Activated CD8-positive, alpha-beta memory T cell treated with anti-CD3 and anti-CD28 coated beads, Interleukin-2, amount 50 U/mL, for 24 hours (primary cell): ENCODE data around the gene OTOP3.

Experiments
- DNase-seq: peaks from one replicate; pipeline ENCODE4 v3.0.0-alpha.2; 2020; ENCODE audit errors: extremely low read depth

The OTOP3 gene

GRCh38 chr17:74941128-74941725, 5.5 kb downstream of the OTOP3 start:
- no peak for DNase-seq

GRCh38 chr17:74943808-74944522, 8.3 kb downstream of the OTOP3 start:
- DNase-seq = no peak

- DNase-seq = no peak
These were observed 9.8 kb downstream of the OTOP3 start for GRCh38 chr17:74945543-74945942.

DNA sequence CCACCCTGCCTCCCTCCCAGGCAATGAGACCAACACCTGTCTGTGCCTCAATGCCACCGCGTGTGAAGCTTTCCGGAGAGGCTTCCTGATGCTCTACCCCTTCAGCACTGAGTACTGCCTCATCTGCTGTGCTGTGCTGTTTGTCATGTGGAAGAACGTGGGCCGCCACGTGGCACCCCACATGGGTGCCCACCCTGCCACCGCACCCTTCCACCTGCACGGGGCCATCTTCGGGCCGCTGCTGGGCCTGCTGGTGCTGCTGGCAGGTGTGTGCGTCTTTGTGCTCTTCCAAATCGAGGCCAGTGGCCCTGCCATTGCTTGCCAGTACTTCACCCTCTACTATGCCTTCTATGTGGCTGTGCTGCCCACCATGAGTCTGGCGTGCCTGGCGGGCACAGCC, 10.9 kb downstream of the OTOP3 start:
- DNase-seq = no peak

DNA sequence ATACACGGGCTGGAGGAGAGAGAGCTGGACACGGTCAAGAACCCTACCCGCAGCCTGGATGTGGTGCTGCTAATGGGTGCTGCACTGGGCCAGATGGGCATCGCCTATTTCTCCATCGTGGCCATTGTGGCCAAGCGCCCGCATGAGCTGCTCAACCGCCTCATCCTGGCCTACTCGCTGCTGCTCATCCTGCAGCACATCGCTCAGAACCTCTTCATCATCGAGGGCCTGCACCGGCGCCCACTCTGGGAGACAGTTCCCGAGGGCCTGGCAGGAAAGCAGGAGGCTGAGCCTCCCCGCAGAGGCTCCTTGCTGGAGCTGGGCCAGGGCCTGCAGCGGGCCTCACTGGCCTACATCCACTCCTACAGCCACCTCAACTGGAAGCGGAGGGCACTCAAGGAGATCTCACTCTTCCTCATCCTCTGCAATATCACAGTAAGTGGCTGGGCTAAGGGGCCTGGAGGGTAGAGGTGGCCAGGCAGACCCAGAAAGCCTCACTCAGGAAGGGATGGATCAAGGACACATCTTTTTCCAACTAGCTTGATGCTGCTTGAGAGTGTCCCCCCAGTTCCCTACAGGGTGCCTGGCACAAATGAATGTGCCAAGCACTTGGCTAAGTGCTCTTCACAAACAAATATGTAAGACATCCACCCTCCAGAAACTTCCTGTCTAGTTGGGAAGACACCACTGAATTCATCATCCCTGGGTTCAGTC, 11.5 kb downstream of the OTOP3 start:
- DNase-seq = no peak

GRCh38 chr17:74949455-74950115, 13.9 kb downstream of the OTOP3 start:
- DNase-seq = no peak

DNA sequence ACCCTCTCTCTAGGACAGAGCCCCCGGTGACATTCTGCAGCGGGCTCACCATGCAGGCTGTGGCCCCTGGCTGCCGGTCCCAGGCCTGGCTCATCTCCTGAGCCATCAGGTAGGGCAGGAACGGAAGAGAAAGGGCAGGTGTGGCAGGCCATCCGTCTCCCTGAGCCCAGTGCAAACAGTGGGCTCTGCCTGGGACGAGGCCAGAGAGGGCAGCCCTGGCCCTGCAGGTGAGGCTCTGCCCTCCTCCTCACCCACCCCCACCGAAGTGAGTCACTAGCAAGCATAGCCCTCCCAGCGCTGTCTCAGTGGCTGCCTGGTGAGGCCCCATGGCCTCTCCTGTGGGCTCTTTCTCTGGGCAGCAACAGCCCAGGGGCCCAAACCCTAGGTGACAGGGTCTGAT, 14.5 kb downstream of the OTOP3 start:
- no peak for DNase-seq

DNA sequence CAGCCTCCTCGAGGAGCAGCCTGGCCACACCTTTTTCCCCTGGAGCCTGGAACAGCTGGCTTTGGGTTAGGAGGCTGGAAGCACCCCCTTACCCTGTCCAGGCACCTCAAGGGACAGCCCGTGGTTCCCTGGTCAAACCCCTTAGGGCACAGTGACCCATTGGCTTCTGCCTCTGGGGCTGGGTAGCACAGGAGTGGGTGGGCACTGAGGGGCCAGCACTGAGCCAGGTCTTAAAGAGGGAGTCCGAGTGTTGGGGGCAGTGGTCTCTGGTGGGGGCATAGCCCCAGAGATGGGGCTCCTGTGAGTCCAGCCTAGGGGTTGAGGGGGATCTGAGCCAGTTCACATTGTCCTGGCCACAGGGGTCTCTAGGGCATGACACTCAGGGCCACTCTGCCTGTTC, 15.4 kb downstream of the OTOP3 start:
- DNase-seq = no peak

DNA sequence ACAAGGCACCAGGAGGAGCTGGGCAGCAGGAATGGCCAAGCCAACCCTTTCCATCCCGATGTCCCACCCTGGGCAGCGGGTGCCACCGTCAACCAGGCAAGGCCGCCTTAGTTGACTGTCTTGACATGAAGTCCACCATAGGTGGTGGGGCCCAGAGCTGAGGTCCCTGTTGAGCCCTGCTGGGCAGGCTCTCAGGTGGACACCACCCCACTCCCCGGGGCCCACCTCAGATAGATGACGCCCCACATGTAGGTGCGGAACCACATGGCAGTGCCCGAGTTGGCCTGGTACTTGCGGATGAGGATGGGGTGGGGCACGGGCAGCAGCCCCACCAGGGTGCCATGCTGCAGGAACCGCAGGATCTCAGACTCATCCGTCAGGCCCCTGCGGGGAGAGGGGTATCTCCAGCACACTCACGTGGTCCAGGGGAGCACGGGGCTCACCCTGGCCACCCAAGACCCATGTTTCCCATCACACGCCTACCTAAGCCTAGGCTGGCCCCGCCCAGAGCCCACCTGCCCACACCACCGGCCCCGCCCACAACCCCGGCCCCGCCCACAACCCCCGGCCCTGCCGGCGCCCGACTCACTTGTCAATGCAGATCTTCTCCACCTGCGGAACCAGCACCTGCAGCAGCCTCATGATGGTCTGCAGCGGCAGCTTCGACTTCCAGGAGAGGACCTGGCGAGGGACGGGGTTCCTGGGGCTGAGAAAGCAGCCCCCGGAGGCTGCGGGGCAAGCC, 16.2 kb downstream of the OTOP3 start:
- DNase-seq = no peak

DNA sequence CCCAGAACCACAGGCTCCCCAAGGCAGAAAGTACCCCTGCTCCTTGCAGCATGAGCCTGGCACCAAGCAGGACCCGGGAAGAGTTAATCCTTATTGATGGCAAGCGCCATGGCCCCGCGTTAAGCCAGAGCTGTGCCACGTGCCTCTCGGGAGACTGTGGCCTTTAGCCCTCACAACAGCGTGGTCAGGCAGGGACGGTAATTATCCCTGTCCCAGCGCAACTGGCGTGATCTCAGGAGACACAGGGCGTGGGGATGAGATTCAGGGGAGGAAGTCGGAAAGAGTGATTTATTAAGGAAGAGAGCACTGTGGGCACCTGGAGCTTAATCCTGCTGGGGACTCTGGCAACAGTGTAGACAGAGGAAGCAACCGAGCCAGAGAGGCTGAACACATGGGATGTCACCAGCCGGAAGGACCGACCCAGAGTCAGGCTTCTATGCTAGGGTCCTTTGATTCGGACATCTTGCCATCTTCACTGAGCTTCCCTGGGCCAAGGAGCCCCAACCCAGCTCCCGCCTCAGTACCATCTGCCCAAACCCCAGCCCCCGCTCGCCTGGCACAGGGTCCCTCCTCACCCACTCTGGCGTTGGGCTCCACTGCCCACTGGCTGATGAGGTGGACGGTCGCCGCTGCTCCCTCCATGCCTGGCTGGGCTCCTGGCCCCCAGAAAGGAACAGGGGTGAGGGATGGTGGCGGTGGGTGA, 16.9 kb downstream of the OTOP3 start:
- DNase-seq = no peak

GRCh38 chr17:74953134-74953687, 17.5 kb downstream of the OTOP3 start:
- DNase-seq = no peak

DNA sequence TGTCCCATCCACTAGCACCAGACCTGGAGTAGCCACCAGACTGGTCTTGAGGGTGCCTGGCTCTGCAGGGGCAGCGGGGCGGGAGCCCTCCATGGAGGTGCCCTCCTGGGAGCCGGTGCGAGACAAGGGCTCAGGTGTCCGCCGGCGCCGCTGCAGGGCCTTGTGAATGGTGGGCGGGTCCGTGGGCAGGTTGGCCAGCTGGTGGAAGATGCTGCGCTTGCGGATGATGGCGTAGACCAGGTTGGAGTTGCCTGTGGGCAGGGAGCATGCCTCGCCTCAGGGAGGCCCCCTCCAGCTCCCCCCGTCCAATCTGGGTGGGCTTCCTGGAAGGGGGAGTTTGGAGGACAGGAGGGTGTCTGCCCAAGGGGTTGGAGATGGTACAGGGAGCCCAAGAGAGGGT, 18.4 kb downstream of the OTOP3 start:
- DNase-seq = no peak

- no peak for DNase-seq
These were observed 19.1 kb downstream of the OTOP3 start for GRCh38 chr17:74954665-74955421.

GRCh38 chr17:74956093-74956492, 20.4 kb downstream of the OTOP3 start:
- DNase-seq = no peak

GRCh38 chr17:74957935-74958740, 22.4 kb downstream of the OTOP3 start:
- DNase-seq = peak; percentile 37

- no peak for DNase-seq
These were observed 24.3 kb downstream of the OTOP3 start for GRCh38 chr17:74959826-74960515.

GRCh38 chr17:74960570-74961342, 25.1 kb downstream of the OTOP3 start:
- no peak for DNase-seq
